ENCODE data around the gene PFDN5. TPM values are rescaled to one million over a fixed set of nuclear protein-coding genes. Genes with fewer than 3 reads are reported as not detected.

The PFDN5 gene
- total and polyA plus RNA-seq, 9 of the 15 experiments (the other 6 are each of a cell fraction or from before 2014, with no cell fraction given), result 361 to 1,636 (median 742) TPM

DNA sequence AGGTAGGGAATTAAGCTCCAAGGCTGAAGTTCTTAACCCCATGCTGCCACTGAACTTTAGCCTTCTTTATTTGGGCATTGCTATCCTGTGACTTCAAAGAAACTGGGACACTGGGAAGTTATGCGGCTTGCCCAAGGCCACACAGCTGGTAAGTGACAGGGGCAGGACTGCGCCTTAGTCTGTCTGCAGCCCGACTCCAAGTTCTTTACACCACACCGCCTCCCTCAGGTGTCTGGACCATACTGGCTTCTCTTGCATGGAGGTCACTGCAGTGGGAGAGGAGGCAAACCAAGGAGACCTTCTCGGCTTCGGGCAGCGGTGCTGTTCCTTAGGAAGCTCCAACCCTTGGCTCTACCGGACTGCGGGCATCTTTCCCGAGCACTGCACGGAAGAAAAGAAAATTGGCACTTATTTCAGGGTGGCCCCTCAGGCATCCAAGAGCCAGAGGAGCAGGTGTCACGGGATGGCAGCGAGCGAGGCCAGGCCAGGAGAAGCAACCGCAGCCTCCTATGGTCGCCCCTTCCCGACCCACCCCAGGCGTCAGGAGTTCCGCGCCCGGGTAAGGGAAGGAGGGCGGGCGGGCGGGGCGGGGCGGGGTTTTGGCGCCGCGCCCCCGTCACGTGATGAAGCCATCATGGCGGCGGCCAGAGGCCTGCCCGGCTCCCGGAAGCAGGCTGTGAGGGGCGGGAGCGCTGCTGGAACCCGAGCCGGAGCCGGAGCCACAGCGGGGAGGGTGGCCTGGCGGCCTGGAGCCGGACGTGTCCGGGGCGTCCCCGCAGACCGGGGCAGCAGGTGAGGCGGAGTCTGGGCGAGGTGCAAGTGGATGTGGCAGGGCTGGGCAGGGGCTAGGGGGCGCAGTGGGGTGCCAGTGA lies 43.6 kb upstream of the PFDN5 start (continued):
- TF ChIP-seq MAZ (CRISPR knock-in tag; conservative IDR thresholded peaks at IDR 0.05 in 1 of 2, IDR thresholded peaks at IDR 0.05 in 1 of 2) (peak; percentile 46 to 77; a peak in 2 of 4 replicates), PCBP1 (IDR thresholded peaks at IDR 0.05; ENCODE audit: low read depth, low read length, poor library complexity, severe bottlenecking) (peak; percentile 83), EHMT2 (IDR thresholded peaks at IDR 0.05) (no peak), ZBTB7A (IDR thresholded peaks at IDR 0.05; ENCODE audit: borderline replicate concordance, control insufficient read depth, low read depth, low read length) (0 out of 2 replicates have a peak, but pooled peaks have one; percentile 45), NCOA6 (IDR thresholded peaks at IDR 0.05) (no peak), POLR3G (IDR thresholded peaks at IDR 0.05; ENCODE audit: extremely low read depth, insufficient read length, insufficient replicate concordance) (no peak), RBM34 (IDR thresholded peaks at IDR 0.05; ENCODE audit: borderline replicate concordance, insufficient read depth, low read length) (no peak), ZNF197 (CRISPR knock-in tag; IDR thresholded peaks at IDR 0.05; ENCODE audit: low read depth) (0 out of 2 replicates have a peak, but pooled peaks have one; percentile 52), FOXO4 (CRISPR knock-in tag; IDR thresholded peaks at IDR 0.05) (no peak), RAD21 (CRISPR knock-in tag; conservative IDR thresholded peaks at IDR 0.05 in 1 of 2, IDR thresholded peaks at IDR 0.05 in 1 of 2) (peak; percentile 59 to 79), NCOR1 (IDR thresholded peaks at IDR 0.05) (no peak), MTA3 (IDR thresholded peaks at IDR 0.05; ENCODE audit: borderline replicate concordance) (peak; percentile 40; the same call in 1 of the 2 replicates), NR2C1 (IDR thresholded peaks at IDR 0.05) (no peak), NR2C1 (tag; IDR thresholded peaks at IDR 0.05) (0 out of 2 replicates have a peak, but pooled peaks have one; percentile 12), PHB (CRISPR knock-in tag; IDR thresholded peaks at IDR 0.05) (no peak), TFE3 (CRISPR knock-in tag; IDR thresholded peaks at IDR 0.05) (peak; percentile 97)
- TF ChIP-seq, protein P1, sequence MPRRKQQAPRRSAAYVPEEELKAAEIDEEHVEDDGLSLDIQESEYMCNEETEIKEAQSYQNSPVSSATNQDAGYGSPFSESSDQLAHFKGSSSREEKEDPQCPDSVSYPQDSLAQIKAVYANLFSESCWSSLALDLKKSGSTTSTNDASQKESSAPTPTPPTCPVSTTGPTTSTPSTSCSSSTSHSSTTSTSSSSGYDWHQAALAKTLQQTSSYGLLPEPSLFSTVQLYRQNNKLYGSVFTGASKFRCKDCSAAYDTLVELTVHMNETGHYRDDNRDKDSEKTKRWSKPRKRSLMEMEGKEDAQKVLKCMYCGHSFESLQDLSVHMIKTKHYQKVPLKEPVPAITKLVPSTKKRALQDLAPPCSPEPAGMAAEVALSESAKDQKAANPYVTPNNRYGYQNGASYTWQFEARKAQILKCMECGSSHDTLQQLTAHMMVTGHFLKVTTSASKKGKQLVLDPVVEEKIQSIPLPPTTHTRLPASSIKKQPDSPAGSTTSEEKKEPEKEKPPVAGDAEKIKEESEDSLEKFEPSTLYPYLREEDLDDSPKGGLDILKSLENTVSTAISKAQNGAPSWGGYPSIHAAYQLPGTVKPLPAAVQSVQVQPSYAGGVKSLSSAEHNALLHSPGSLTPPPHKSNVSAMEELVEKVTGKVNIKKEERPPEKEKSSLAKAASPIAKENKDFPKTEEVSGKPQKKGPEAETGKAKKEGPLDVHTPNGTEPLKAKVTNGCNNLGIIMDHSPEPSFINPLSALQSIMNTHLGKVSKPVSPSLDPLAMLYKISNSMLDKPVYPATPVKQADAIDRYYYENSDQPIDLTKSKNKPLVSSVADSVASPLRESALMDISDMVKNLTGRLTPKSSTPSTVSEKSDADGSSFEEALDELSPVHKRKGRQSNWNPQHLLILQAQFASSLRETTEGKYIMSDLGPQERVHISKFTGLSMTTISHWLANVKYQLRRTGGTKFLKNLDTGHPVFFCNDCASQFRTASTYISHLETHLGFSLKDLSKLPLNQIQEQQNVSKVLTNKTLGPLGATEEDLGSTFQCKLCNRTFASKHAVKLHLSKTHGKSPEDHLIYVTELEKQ (CRISPR knock-in tag; IDR thresholded peaks at IDR 0.05), result no peak
- TF ChIP-seq, protein P2, sequence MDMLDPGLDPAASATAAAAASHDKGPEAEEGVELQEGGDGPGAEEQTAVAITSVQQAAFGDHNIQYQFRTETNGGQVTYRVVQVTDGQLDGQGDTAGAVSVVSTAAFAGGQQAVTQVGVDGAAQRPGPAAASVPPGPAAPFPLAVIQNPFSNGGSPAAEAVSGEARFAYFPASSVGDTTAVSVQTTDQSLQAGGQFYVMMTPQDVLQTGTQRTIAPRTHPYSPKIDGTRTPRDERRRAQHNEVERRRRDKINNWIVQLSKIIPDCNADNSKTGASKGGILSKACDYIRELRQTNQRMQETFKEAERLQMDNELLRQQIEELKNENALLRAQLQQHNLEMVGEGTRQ (CRISPR knock-in tag; IDR thresholded peaks at IDR 0.05), result peak; percentile 96

All from K562 (cell line).